Measurements from ENCODE around the gene FAM240A.

Gene FAM240A

DNA sequence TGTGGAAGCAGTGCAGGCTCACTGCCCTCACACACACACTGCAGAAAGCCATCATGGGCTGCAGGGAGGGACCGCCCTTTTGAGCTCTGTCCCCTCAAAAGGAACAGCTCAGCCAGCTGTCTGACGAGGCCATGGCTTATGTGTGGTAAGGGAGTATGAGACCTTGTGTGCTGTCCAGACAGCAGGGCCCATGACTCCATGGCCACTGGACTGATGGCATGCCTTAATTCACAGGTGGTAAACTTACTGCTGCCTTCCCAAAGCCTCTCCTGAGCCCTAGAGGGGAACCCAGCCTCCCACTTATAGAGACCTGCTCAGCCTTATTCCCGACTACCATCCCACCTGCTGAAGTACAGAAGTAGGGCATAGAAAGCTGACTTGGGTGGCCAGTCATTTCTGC, 5.6 kb downstream of the FAM240A start:
- TF ChIP-seq CTCF (IDR thresholded peaks at IDR 0.05; ENCODE audit: low read depth, low read length): no peak
- no peak overlapping the region for H3K4me3 ChIP-seq (ENCODE audit: low read depth, low read length)

DNA sequence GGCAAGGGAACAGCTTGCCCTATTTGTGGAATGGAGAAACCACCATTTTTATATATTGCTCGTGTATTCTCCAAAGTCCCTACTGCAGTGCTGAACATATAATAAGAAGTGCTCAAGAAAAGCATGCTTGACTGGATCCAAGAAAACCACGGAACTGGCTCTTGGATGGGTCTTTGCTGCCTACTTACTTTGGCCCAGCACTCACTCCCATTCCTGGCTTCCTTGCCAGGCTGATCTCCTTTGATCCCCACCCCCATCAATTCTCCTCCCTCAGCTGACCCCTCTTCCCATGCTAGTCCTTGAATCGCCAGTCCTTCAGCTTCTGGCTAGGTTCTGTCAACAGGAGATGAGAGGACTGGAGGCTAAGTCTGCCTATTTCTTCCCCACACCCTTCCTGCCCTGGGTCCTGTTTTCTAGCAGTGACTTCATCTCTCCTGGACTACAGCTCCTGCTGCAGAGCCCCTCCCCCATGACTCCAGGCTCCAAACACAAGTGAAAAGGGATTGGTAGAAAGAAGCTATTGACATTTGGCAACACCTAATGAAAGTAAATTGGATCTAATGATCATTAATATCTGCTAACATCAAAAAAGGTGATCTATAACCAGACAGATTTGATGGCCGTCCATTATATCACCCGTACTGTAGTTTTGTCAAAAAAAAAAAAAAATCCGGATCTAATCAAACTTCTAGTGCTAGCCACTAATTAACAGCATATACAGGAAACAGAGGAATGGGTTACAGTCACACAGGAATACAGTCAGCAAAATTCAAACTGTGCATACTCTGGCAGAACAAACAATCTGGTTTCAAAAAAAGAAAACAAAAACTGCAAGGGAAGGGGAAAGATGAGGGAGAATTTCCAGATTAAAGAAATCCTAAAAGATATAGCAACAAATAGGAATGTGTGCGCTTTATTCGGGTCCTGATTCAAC, 7.8 kb downstream of the FAM240A start:
- H3K4me3 ChIP-seq (ENCODE audit: low read depth, low read length): no peak overlapping the region
- TF ChIP-seq CTCF (IDR thresholded peaks at IDR 0.05; ENCODE audit: low read depth, low read length): no peak

DNA sequence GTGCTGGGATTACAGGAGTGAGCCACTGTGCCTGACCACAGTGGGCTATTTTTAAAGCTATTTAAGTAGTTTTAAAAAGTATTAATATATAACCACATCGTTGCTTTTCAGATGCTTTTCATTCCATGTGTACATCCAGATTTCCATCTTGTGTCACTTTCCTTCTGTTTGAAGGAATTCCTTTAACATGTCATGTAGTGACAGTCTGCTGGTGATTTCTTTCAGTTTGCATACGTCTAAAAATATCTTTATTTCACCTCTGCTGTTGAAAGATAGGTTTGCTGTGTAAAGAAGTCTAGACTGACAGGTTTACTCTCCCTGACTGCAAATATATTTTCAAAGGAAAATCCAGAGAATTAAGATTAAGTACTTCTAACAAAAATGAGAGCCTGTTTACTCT, 12.2 kb downstream of the FAM240A start:
- TF ChIP-seq CTCF (IDR thresholded peaks at IDR 0.05; ENCODE audit: low read depth, low read length): no peak
- H3K4me3 ChIP-seq (ENCODE audit: low read depth, low read length): no peak overlapping the region

DNA sequence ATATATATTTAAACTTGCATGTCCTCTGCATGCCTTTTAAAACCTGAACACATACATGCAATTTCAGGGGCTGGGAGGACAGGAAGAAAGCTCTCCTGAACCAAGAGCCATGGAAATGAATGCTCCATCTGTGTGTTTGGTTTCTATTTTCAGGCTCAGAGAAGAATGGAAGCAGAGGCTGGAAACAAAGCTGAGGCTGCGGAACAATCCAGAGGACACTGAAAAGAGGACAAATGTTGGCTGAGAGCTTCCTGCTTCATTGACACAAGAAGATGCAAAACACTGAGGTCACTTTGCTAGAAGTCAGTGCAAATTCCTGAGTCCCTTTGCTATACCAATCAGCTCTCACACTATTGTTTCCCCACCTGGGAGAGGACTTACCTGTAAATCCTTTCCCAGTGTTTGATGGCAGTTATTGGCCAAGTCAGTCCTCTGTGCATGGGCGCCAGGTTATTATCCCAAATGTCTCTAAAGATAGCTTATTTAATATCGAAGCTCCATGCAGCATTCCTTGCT, 12.7 kb downstream of the FAM240A start:
- TF ChIP-seq CTCF (IDR thresholded peaks at IDR 0.05; ENCODE audit: low read depth, low read length): no peak
- H3K4me3 ChIP-seq (ENCODE audit: low read depth, low read length): no peak overlapping the region

GRCh38 chr3:46626039-46626438, 13.7 kb downstream of the FAM240A start:
- no peak overlapping the region for H3K4me3 ChIP-seq (ENCODE audit: low read depth, low read length)
- no peak for TF ChIP-seq CTCF (IDR thresholded peaks at IDR 0.05; ENCODE audit: low read depth, low read length)

GRCh38 chr3:46627078-46627477, 14.8 kb downstream of the FAM240A start:
- no peak for TF ChIP-seq CTCF (IDR thresholded peaks at IDR 0.05; ENCODE audit: low read depth, low read length)
- H3K4me3 ChIP-seq (ENCODE audit: low read depth, low read length): no peak overlapping the region

GRCh38 chr3:46628901-46629369, 16.6 kb downstream of the FAM240A start:
- no peak overlapping the region for H3K4me3 ChIP-seq (ENCODE audit: low read depth, low read length)
- TF ChIP-seq CTCF (IDR thresholded peaks at IDR 0.05; ENCODE audit: low read depth, low read length): no peak

All from WI38 (cell line).